ENCODE measurements around the gene EXOC8. TPM values are rescaled to one million over a fixed set of nuclear protein-coding genes. Genes with fewer than 3 reads are reported as not detected.

Gene EXOC8
- total RNA-seq, 1 donor from 2014 or later: 9.9 TPM

GRCh38 chr1:231383159-231383860, 45.7 kb upstream of the EXOC8 start:
- DNase-seq (ENCODE audit: low spot score in 2 of 2, unreplicated experiment in 2 of 2): no peak
- H3K4me1 Mint-ChIP-seq: peaks cover 6% of the 10 kb centered on the region
- H3K9me3 Mint-ChIP-seq: no peaks in the 10 kb centered on the region
- peaks cover 2% of the 10 kb centered on the region for H3K36me3 Mint-ChIP-seq
- no peaks in the 10 kb centered on the region for H3K27me3 Mint-ChIP-seq (ENCODE audit: low read depth)
- H3K27ac Mint-ChIP-seq: no peak overlapping the region
- no peak for TF ChIP-seq CTCF (IDR thresholded peaks at IDR 0.05; ENCODE audit: unreplicated experiment)
- no peak overlapping the region for H3K4me3 Mint-ChIP-seq

GRCh38 chr1:231382426-231382825, 44.8 kb upstream of the EXOC8 start:
- Mint-ChIP-seq H3K36me3 (no peaks in the 10 kb centered on the region), H3K4me1 (peaks cover 6% of the 10 kb centered on the region), H3K27me3 (ENCODE audit: low read depth) (no peaks in the 10 kb centered on the region), H3K4me3 (no peak overlapping the region), H3K27ac (no peak overlapping the region), H3K9me3 (no peaks in the 10 kb centered on the region)
- TF ChIP-seq CTCF (IDR thresholded peaks at IDR 0.05; ENCODE audit: unreplicated experiment): no peak
- DNase-seq (ENCODE audit: low spot score in 2 of 2, unreplicated experiment in 2 of 2): no peak

DNA sequence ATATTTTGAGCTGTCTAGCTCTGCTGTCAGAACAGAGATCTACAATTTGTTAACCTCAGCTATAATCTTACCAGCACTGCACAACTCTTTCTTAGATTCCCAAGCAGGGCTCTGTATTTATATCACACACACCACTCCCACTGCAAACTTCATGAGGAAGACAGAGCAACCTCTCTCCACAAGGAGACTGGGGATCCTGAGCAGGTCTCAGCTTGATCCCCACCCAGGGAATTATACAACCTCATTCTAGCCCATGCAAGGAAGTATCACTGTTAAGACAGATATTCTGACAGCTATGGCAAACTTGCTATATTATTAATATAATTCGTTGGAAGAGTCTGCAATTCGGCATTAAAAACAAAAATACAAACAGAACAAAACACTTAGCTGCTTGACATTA, 44.1 kb upstream of the EXOC8 start:
- H3K27ac Mint-ChIP-seq: peak overlapping the region; percentile 21
- H3K4me1 Mint-ChIP-seq: peaks cover 6% of the 10 kb centered on the region
- no peak for TF ChIP-seq CTCF (IDR thresholded peaks at IDR 0.05; ENCODE audit: unreplicated experiment)
- no peaks in the 10 kb centered on the region for H3K9me3 Mint-ChIP-seq
- no peak for DNase-seq (ENCODE audit: low spot score in 2 of 2, unreplicated experiment in 2 of 2)
- no peak overlapping the region for H3K4me3 Mint-ChIP-seq
- no peaks in the 10 kb centered on the region for H3K36me3 Mint-ChIP-seq
- no peaks in the 10 kb centered on the region for H3K27me3 Mint-ChIP-seq (ENCODE audit: low read depth)

- Mint-ChIP-seq H3K4me3 (no peak overlapping the region), H3K4me1 (peaks cover 4% of the 10 kb centered on the region), H3K36me3 (peaks cover 1% of the 10 kb centered on the region), H3K9me3 (no peaks in the 10 kb centered on the region), H3K27me3 (ENCODE audit: low read depth) (no peaks in the 10 kb centered on the region), H3K27ac (no peak overlapping the region)
- DNase-seq (ENCODE audit: low spot score in 2 of 2, unreplicated experiment in 2 of 2): no peak
- TF ChIP-seq CTCF (IDR thresholded peaks at IDR 0.05; ENCODE audit: unreplicated experiment): no peak
Measured at GRCh38 chr1:231376875-231377549, 39.4 kb upstream of the EXOC8 start.

DNA sequence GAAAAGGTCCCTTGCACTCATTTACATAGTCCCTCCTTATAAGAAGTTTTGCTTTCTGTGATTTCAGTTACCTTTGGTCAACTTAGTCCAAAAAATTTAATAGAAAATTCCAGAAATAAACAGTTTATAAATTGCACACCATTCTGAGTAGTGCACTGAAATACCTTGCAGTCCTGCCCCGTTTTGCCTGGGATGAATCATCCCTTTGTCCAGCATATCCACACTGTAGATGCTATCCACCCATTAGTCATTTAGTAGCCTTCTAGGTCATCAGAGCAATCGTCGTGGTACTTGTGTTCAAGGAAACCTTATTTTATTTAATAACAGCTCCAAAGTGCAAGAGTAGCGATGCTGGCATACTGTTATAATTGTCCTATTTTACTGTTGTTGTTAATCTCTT, 38.4 kb upstream of the EXOC8 start:
- no peak for DNase-seq (ENCODE audit: low spot score in 2 of 2, unreplicated experiment in 2 of 2)
- Mint-ChIP-seq H3K9me3 (no peaks in the 10 kb centered on the region), H3K4me1 (no peaks in the 10 kb centered on the region), H3K27ac (no peak overlapping the region), H3K36me3 (peaks cover 2% of the 10 kb centered on the region), H3K27me3 (ENCODE audit: low read depth) (no peaks in the 10 kb centered on the region), H3K4me3 (no peak overlapping the region)
- no peak for TF ChIP-seq CTCF (IDR thresholded peaks at IDR 0.05; ENCODE audit: unreplicated experiment)
